HG03521 (cell line): ENCODE results near the gene HSPA9.

Experiments
- ATAC-seq: cut with Tn5 transposase; IDR thresholded peaks from one replicate; pipeline ENCODE4 v1.9.1; 2021; ENCODE audit warnings: mild to moderate bottlenecking, moderate library complexity; ENCODE audit not compliant: unreplicated experiment

Gene HSPA9

GRCh38 chr5:138564242-138564641 lies 11.0 kb downstream of the HSPA9 start:
- ATAC-seq = no peak

GRCh38 chr5:138563340-138564118 lies 11.7 kb downstream of the HSPA9 start:
- ATAC-seq = no peak

GRCh38 chr5:138560971-138561370 lies 14.2 kb downstream of the HSPA9 start:
- no peak for ATAC-seq

GRCh38 chr5:138559937-138560336 lies 15.3 kb downstream of the HSPA9 start:
- no peak for ATAC-seq

- no peak for ATAC-seq
Observed at GRCh38 chr5:138557677-138558076, 17.5 kb downstream of the HSPA9 start.

- ATAC-seq = no peak
Observed at GRCh38 chr5:138554143-138554542, 21.1 kb downstream of the HSPA9 start.

- no peak for ATAC-seq
Observed at GRCh38 chr5:138553437-138554095, 21.6 kb downstream of the HSPA9 start.

- no peak for ATAC-seq
Observed at GRCh38 chr5:138552657-138553056, 22.5 kb downstream of the HSPA9 start.

GRCh38 chr5:138549414-138549813 lies 25.8 kb downstream of the HSPA9 start:
- ATAC-seq = no peak

GRCh38 chr5:138545919-138546562 lies 29.2 kb downstream of the HSPA9 start:
- no peak for ATAC-seq

- ATAC-seq = no peak
Observed at GRCh38 chr5:138544181-138545134, 30.7 kb downstream of the HSPA9 start.

- ATAC-seq = peak; percentile 32
Observed at GRCh38 chr5:138543730-138544104, 31.5 kb downstream of the HSPA9 start.

GRCh38 chr5:138542956-138543729 lies 32.1 kb downstream of the HSPA9 start, which contains the start of gene ETF1:
TSS of gene ETF1 (minus strand) at chr5:138543236. CDS start at chr5:138542918, 318 bp downstream.
- ATAC-seq = peak; percentile 87

- no peak for ATAC-seq
Observed at GRCh38 chr5:138542180-138542955, 32.8 kb downstream of the HSPA9 start.

- no peak for ATAC-seq
Observed at GRCh38 chr5:138541511-138542179, 33.6 kb downstream of the HSPA9 start.

- no peak for ATAC-seq
Observed at GRCh38 chr5:138539791-138540190, 35.4 kb downstream of the HSPA9 start.

GRCh38 chr5:138538943-138539627 lies 36.1 kb downstream of the HSPA9 start:
- no peak for ATAC-seq

- ATAC-seq = no peak
Observed at GRCh38 chr5:138536665-138537315, 38.4 kb downstream of the HSPA9 start.
